ENCODE results near the gene TEAD2.

TEAD2 gene

GRCh38 chr19:49362048-49362928, at the start of gene TEAD2:
Gene TEAD2 (minus strand): TSS chr19:49362416. CDS start chr19:49360075, 2,341 bp downstream.
- TF ChIP-seq CTCF (IDR thresholded peaks at IDR 0.05; ENCODE audit: insufficient read depth, missing control alignments) = no peak
- no peak for DNase-seq (ENCODE audit: insufficient read length, low spot score)
- no peak for FAIRE-seq

GRCh38 chr19:49411681-49412326, 49.6 kb upstream of the TEAD2 start:
- no peak for FAIRE-seq
- no peak for DNase-seq (ENCODE audit: insufficient read length, low spot score)

GRCh38 chr19:49409441-49410029, 47.3 kb upstream of the TEAD2 start:
- no peak for FAIRE-seq
- no peak for DNase-seq (ENCODE audit: insufficient read length, low spot score)
- TF ChIP-seq CTCF (IDR thresholded peaks at IDR 0.05; ENCODE audit: insufficient read depth, missing control alignments) = no peak

More at GRCh38 chr19:49411681-49412326, 49.6 kb upstream of the TEAD2 start:
- TF ChIP-seq CTCF (IDR thresholded peaks at IDR 0.05; ENCODE audit: insufficient read depth, missing control alignments) = no peak

- DNase-seq (ENCODE audit: insufficient read length, low spot score) (no peak), FAIRE-seq (no peak)
- TF ChIP-seq CTCF (IDR thresholded peaks at IDR 0.05; ENCODE audit: insufficient read depth, missing control alignments) = no peak
Measured at GRCh38 chr19:49408816-49409440, 46.7 kb upstream of the TEAD2 start.

- FAIRE-seq (no peak), DNase-seq (ENCODE audit: insufficient read length, low spot score) (no peak)
- TF ChIP-seq CTCF (IDR thresholded peaks at IDR 0.05; ENCODE audit: insufficient read depth, missing control alignments) = no peak
Measured at GRCh38 chr19:49407482-49408015, 45.3 kb upstream of the TEAD2 start.

- no peak for FAIRE-seq
- no peak for TF ChIP-seq CTCF (IDR thresholded peaks at IDR 0.05; ENCODE audit: insufficient read depth, missing control alignments)
- DNase-seq (ENCODE audit: insufficient read length, low spot score) = no peak
Measured at GRCh38 chr19:49407079-49407478, 44.9 kb upstream of the TEAD2 start.
